Measurements from ENCODE around the gene HS3ST4.

DNA sequence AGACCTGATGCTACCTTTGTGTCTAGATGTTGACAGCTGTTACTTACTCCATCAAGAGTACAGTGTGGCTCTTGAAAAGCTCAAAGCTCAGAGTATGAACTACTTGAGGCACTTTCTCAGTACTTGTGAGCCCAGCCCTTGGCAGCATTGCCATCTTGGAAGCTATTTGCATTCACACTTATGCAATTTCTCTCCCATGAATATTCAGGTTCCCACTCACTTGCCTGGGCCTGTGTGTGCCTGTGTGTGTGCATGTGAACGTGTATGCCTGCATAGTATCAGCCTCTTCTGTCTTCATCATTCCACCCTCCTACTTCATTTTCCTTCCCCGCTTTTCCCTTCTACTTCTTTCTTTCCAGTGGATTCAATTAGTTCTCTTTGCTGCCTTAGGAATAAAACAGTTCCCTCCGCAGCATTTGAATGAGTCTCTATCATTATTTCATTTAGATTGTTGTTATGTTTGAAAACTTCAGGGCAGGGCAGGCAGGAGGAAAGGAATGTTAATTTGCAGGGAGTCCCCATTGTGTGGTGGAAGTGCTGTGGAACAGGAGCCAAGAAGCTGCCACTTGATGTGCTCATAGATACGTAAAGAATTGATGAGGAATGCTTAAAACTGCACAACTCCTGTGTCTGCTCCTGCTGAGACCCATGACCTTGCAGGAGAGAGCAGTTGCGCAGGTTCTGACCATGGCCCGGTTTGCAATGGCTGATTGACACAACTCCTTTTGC, 58.9 kb downstream of the HS3ST4 start:
- TF ChIP-seq, protein P1, sequence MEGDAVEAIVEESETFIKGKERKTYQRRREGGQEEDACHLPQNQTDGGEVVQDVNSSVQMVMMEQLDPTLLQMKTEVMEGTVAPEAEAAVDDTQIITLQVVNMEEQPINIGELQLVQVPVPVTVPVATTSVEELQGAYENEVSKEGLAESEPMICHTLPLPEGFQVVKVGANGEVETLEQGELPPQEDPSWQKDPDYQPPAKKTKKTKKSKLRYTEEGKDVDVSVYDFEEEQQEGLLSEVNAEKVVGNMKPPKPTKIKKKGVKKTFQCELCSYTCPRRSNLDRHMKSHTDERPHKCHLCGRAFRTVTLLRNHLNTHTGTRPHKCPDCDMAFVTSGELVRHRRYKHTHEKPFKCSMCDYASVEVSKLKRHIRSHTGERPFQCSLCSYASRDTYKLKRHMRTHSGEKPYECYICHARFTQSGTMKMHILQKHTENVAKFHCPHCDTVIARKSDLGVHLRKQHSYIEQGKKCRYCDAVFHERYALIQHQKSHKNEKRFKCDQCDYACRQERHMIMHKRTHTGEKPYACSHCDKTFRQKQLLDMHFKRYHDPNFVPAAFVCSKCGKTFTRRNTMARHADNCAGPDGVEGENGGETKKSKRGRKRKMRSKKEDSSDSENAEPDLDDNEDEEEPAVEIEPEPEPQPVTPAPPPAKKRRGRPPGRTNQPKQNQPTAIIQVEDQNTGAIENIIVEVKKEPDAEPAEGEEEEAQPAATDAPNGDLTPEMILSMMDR (IDR thresholded peaks at IDR 0.05), result no peak
- TF ChIP-seq POLR2A (IDR thresholded peaks at IDR 0.05), result no peak
